8988T (cell line): ENCODE measurements around the gene TAF11.
"Not testable (repeated sequence)": the region's sequence is repeated elsewhere in the genome, so short reads cannot be mapped to it uniquely, and the experiment has no call there.

Source experiments
- DNase-seq: peaks from one replicate; pipeline ENCODE4 v3.0.0; 2011

The TAF11 gene, protein sequence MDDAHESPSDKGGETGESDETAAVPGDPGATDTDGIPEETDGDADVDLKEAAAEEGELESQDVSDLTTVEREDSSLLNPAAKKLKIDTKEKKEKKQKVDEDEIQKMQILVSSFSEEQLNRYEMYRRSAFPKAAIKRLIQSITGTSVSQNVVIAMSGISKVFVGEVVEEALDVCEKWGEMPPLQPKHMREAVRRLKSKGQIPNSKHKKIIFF

DNA sequence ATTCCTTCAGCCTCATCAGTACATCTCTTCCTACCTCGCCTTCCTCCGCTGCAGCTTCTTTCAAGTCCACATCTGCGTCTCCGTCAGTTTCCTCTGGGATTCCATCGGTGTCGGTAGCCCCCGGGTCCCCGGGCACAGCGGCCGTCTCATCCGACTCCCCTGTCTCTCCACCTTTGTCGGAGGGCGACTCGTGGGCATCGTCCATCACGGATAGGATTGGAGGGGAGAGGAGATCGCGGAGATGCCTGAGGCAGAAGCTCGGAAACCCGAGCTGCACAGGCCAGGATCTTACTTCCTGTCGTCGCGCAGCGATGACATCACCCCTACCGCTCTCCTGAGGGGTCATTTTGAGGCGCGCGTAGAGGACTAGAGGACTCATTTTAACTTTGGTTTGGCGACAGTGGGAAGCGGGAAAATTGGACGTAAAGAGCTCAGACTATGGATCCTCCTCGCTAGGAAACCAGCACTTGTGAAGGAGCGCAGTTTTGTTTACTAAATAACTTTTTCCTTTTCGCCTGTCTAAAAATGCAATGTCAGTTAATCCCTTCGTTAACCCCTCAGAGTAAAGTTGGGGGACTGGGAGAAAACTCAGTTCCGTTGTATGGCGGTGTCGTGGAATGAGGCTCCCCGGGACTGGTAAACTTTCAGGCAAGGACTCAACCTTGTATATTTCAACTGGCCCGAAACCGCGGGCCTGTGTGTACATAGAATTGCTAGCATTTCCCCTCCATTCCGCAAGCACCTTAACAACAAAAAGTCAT lies at the start of gene TAF11:
Gene TAF11, minus strand, starts transcription at position 290 of the 761 bp plus-strand sequence. Its CDS starts 85 bp downstream, at position 205.
- peak; percentile 59 for DNase-seq

GRCh38 chr6:34934516-34934915 lies 46.7 kb upstream of the TAF11 start:
- no peak for DNase-seq

- DNase-seq = not testable (repeated sequence)
These were observed 44.4 kb upstream of the TAF11 start for GRCh38 chr6:34932202-34932601.

DNA sequence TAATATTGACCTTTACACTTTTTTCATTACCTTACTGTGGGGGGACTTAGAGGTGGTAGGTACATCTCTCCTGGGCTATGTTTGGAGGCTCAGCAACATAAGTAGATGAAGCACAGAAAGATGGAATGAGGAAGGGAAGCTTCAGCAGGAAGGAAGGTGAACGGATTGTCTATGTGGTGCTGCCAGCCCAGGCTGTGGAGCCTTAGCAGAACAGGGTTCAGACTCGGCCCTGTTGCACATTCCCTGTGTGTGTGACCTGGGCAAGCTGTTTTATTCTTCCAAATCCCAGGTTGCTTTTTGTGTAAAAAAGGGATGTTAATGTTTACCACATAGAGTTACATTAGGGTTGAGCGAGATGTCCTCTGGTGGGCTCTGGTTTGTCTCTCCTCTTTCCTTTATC lies 42.4 kb upstream of the TAF11 start:
- no peak for DNase-seq

DNA sequence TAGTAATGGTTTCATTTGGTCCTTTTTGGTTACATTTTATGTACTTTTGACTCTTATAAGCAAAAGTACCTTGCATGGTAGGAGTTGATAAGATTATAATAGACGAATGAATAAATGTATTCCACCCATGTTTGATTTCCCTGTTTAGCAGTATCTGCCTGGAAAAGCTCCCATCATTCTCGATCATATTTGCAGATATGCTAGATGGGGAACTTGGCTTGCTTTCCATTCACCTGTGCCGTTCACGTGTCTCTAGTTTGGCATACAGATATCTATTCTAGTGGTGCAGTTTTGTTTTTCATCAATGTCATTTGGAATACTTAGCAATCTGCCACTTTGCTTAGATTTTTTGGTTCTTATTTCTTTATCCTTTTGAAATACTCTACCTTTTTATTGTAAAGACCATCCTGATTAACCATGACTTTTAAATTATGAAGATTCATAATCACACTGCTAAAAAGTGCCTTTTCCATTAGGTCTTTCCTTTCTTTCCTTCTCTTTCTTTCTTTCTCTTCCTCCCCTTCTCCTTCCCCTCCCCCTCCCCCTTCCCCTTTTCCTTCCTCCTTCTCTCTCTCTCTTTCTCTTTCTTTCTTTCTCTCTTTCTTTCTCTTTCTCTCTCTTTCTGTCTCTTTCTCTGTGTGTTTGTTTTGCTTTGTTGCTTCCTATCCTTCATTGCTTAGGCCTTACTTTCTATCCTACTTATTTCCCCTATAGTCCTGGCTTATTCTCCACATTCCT lies 41.6 kb upstream of the TAF11 start:
- DNase-seq = no peak

DNA sequence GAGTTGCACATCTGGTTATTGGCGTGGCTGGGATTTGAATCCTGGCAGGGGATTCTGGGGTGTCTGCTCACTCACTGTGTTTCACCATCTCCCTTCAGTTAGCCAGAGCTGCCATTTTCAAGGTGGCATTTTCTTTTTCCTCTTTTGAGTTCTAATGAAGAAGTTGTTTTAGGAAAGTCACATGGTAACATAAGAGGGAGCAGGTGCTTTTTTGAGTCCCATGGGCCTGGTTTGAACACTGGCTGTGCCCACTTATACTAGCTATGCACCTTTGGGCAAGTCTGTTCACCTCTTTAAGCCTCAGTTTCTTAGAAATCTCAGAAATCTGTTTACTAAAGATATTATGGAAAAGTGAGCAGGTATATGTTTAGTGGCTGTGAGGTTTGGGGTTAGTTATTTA lies 40.9 kb upstream of the TAF11 start:
- no peak for DNase-seq

DNA sequence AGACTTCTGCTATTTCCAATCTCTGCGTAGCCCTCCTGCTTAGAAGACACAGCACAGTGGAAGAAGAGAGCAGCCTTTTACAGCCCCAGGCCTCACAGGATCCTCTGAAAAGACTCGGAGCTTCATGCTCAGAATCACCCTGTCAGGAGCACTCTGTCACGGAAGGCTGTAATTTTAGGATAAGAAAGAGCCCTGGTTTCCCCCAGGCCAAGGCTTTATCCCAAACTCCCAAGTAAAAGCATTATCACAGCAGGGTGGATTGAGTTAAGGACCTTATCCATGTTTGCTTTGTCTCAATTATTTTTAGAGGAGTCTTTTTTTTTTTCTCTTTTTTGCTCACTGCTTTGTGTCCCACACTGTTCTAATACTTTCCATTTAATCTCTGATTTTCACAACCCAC lies 40.4 kb upstream of the TAF11 start:
- no peak for DNase-seq

- no peak for DNase-seq
These were observed 38.8 kb upstream of the TAF11 start for GRCh38 chr6:34926655-34927054.

- DNase-seq = no peak
These were observed 37.2 kb upstream of the TAF11 start for GRCh38 chr6:34924831-34925625.

- no peak for DNase-seq
These were observed 34.4 kb upstream of the TAF11 start for GRCh38 chr6:34922177-34922663.

- no peak for DNase-seq
These were observed 32.3 kb upstream of the TAF11 start for GRCh38 chr6:34920097-34920496.

GRCh38 chr6:34919651-34920050 lies 31.8 kb upstream of the TAF11 start:
- no peak for DNase-seq

- DNase-seq = no peak
These were observed 29.9 kb upstream of the TAF11 start for GRCh38 chr6:34917626-34918285.

- no peak for DNase-seq
These were observed 28.6 kb upstream of the TAF11 start for GRCh38 chr6:34916348-34916967.

DNA sequence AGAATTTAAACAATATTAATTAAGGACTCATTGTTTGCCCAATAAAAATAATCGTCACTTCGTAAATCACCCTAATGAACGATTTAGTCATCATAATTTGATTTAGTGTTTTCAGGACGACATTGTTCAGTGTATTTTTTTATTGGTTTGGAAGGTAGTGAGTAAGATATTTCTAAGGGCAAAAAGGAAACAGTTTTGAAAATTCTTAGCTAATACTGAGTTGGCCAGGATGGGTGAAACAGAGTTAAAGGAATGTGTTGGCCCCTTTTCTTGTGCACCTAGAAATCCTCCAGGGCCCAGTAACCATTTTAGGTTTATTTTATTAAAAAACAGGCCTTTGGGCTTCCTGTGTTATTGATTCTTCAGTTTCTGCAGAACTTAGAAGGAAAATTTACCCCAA lies 26.5 kb upstream of the TAF11 start:
- no peak for DNase-seq

- DNase-seq = no peak
These were observed 25.0 kb upstream of the TAF11 start for GRCh38 chr6:34912715-34913464.

DNA sequence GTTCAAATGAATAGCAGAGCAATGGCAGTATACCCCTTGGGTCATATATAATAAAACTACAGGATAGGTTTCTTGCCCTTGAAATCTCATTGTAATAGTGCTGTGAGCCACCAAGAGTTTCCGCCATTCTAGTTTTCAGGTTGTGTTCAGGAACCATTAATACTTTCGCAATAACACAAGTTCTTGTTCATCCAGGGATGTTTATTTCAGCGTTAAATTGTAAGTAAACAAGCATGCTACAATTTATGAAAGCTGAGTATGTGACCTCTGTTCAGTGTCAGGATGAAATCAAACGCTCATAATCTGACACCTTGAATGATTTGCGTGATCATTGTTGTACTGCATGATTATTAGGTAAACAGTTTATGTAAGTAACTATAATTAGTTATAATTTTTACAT lies 24.0 kb upstream of the TAF11 start:
- DNase-seq = no peak

DNA sequence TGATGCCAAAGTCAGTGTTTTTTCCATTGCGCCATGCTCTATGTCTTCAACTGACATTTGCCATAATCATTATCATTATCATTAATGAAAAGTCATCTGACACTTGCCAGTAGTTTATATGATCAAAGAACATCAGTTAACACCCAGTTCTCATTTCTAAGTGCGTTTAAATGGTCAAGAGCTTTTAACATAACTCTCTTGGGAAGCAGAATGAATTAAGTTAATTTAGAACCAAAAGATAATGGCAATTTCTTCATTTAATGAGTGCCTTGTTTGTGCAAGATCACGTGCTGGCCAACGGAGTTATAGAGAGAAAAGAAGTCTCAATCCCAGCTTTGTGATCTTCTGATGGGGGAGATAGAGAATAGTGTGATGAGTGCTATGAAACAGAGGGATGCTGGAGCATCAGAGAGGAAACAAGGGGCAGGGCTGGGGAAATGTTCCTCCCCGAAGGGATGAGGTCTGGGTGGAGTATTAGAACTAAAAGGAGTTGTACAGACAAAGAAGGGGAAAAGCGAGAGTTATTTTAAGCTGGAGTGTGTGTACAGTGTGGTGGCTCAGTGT lies 21.6 kb upstream of the TAF11 start:
- DNase-seq = no peak

- DNase-seq = no peak
These were observed 20.4 kb upstream of the TAF11 start for GRCh38 chr6:34908194-34908593.

DNA sequence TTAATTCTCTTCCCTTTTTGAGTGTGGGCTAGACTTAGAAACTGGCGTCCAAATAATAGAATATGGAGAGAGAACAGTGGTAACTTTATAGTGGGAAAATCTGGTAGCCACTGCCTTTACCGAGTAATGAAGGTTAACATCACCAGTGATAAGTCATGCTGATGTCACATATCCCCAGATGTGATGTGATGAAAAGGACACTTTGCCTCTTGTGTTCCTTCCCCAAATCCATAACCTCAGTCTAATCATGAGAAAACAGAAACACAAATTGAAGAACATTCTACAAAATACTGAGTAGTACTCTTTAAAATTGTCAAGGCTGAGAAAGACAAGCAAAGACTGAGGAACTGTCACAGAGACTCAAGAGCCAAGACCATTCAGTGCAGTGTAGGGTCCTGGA lies 19.0 kb upstream of the TAF11 start:
- DNase-seq = no peak
